ENCODE measurements around the gene GAREM2.
"Not testable (repeated sequence)": the region's sequence is repeated elsewhere in the genome, so short reads cannot be mapped to it uniquely, and the experiment has no call there.

GAREM2 gene

GRCh38 chr2:26164231-26164630 is 8.7 kb upstream of the GAREM2 start:
- Mint-ChIP-seq H3K9me3 (no peaks in the 10 kb centered on the region), H3K27ac (no peak overlapping the region), H3K4me1 (no peaks in the 10 kb centered on the region), H3K4me3 (no peak overlapping the region), H3K36me3 (no peaks in the 10 kb centered on the region)
- DNase-seq (ENCODE audit: low spot score in 2 of 2) (no peak), ATAC-seq (no peak)

DNA sequence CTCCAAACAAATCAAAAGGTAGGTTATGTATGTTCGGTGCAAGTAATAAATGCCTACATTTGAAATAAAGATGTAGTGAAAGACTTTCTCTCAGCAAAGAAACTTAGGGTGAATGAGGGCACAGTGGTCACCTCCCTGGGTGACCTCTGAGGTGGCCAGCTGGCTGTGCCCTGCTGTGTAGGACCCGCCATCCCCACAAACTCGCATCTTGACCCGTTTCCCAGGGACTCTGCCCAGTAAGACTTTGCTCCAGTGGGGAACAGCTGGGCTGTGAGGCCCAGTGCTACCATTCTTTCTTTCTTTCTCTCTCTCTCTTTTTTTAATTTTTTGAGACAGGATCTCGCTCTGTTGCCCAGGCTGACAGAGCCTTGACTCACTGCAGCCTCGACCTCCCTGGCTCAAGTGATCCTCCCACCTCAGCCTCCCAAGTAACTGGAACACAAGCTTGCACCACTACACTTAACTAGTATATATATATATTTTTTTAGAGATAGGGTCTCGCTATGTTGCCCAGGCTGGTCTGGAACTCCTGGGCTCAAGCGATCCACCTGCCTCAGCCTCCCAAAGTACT is 8.2 kb upstream of the GAREM2 start:
- ATAC-seq (no peak), DNase-seq (ENCODE audit: low spot score in 2 of 2) (no peak)
- Mint-ChIP-seq H3K9me3 (no peaks in the 10 kb centered on the region), H3K36me3 (no peaks in the 10 kb centered on the region), H3K4me1 (no peaks in the 10 kb centered on the region), H3K4me3 (no peak overlapping the region), H3K27ac (no peak overlapping the region)

DNA sequence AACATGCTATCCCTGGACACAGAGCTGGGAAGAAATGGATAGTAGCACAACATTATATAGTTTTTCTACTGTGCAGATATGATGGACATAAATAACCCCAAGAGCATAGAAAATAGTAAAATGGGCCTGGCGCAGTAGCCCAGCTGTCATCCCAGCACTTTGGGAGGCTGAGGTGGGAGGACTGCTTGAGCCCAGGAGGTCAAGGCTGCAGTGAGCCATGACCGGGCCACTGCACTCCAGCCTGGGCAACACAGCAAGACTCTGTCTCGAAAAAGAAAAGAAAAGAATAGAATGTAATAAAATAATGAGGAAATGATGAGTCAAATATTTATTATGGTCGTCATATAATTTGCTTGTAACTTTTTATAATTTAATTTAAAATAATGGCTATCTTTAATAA is 7.5 kb upstream of the GAREM2 start:
- no peaks in the 10 kb centered on the region for H3K4me1 Mint-ChIP-seq
- no peak overlapping the region for H3K27ac Mint-ChIP-seq
- no peak for ATAC-seq
- H3K36me3 Mint-ChIP-seq, result no peaks in the 10 kb centered on the region
- no peak for DNase-seq (ENCODE audit: low spot score in 2 of 2)
- H3K9me3 Mint-ChIP-seq, result no peaks in the 10 kb centered on the region
- H3K4me3 Mint-ChIP-seq, result no peak overlapping the region

DNA sequence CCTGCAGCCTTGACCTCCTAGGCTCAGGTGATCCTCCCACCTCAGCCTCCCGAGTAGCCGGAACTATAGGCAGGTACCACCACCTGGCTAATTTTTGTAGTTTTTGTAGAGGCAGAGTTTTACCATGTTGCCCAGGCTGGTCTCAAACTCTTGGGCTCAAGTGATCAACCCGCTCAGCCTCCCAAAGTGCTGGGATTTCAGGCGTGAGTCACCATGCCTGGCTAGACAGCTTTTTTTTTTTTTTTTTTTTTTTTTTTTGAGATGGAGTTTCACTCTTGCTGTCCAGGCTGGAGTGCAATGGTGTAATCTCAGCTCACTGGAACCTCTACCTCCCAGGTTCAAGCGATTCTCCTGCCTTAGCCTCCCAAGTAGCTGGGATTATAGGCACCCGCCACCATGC is 6.3 kb upstream of the GAREM2 start:
- H3K4me1 Mint-ChIP-seq; H3K4me3 Mint-ChIP-seq; H3K27ac Mint-ChIP-seq; DNase-seq (ENCODE audit: low spot score in 2 of 2); ATAC-seq; H3K36me3 Mint-ChIP-seq; H3K9me3 Mint-ChIP-seq: not testable (repeated sequence)

DNA sequence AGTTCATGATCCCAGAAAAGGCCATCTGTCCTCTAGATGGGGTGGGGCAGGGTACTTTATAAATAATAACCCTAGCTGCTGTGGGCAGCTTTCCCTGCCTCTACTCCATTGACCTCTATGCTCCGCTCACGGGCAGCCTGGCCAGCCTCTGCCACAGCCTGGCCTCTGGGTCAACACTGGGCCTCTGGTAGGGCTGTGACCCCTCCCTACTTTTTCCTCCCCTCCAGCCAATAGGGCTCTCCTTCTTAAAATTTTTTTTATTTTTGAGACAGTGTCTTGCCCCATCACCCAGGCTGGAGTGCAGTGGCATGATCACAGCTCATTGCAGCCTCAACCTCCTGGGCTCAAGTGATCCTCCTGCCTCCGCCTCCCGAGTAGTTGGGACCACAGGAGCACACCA is 4.1 kb upstream of the GAREM2 start:
- Mint-ChIP-seq H3K4me3 (no peak overlapping the region), H3K4me1 (peaks cover 12% of the 10 kb centered on the region), H3K36me3 (no peaks in the 10 kb centered on the region), H3K27ac (no peak overlapping the region), H3K9me3 (no peaks in the 10 kb centered on the region)
- ATAC-seq (no peak), DNase-seq (ENCODE audit: low spot score in 2 of 2) (no peak)

- peaks cover 14% of the 10 kb centered on the region for H3K4me1 Mint-ChIP-seq
- no peak overlapping the region for H3K4me3 Mint-ChIP-seq
- no peak for DNase-seq (ENCODE audit: low spot score in 2 of 2)
- ATAC-seq, result no peak
- H3K36me3 Mint-ChIP-seq, result no peaks in the 10 kb centered on the region
- no peak overlapping the region for H3K27ac Mint-ChIP-seq
- H3K9me3 Mint-ChIP-seq, result no peaks in the 10 kb centered on the region
Observed at GRCh38 chr2:26169226-26169625, 3.7 kb upstream of the GAREM2 start.

DNA sequence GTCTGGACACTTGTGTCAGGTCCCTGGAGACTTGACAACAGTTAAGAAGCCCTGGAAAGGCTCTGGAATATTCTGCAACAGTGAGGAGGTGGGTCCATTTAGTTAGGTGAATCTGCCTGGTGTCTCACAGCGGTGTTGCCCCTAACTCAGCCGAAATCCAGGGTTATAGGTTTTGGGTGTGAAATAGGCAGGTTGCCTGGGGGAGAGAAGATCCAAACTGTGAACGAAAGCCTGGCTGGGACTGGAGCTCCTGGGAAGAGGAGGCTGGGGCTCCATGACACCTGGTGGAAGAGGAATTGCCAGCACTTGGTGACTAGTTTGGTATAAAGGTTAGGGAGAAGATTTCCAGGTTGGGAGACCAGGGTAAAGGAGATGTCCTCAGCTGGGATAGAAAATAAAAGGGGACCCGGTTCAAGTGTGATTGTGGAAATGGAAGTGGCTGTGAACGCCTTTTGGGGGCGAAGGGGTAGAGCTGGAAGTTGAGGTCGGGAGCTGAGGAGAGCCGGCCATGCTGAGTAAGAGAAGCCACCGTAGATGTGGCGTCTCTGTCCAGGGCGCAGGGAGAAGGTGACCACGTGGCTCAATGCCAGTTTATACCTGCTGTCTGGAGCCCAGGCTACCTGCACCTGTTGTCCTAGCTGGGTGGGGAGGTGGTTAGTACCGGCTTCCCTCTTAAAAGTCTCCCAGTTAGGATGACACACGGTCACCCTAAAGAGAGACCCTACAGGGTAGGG is 3.0 kb upstream of the GAREM2 start:
- ATAC-seq (no peak), DNase-seq (ENCODE audit: low spot score in 2 of 2) (no peak)
- H3K36me3 Mint-ChIP-seq, result no peaks in the 10 kb centered on the region
- peaks cover 20% of the 10 kb centered on the region for H3K4me1 Mint-ChIP-seq
- H3K27ac Mint-ChIP-seq, result no peak overlapping the region
- H3K9me3 Mint-ChIP-seq, result no peaks in the 10 kb centered on the region
- no peak overlapping the region for H3K4me3 Mint-ChIP-seq

- H3K4me1 Mint-ChIP-seq, result peaks cover 20% of the 10 kb centered on the region
- no peak overlapping the region for H3K27ac Mint-ChIP-seq
- ATAC-seq, result no peak
- no peaks in the 10 kb centered on the region for H3K9me3 Mint-ChIP-seq
- no peaks in the 10 kb centered on the region for H3K36me3 Mint-ChIP-seq
- no peak for DNase-seq (ENCODE audit: low spot score in 2 of 2)
- H3K4me3 Mint-ChIP-seq, result no peak overlapping the region
Observed at GRCh38 chr2:26170795-26171194, 2.1 kb upstream of the GAREM2 start.

GRCh38 chr2:26172189-26172870 is 558 bp upstream of the GAREM2 start:
- H3K36me3 Mint-ChIP-seq, result no peaks in the 10 kb centered on the region

GRCh38 chr2:26173776-26174482 is 1.0 kb downstream of the GAREM2 start:
- ATAC-seq, result no peak
- H3K36me3 Mint-ChIP-seq, result no peaks in the 10 kb centered on the region
- H3K4me3 Mint-ChIP-seq, result peak overlapping the region; percentile 63
- H3K27ac Mint-ChIP-seq, result no peak overlapping the region
- no peak for DNase-seq (ENCODE audit: low spot score in 2 of 2)
- no peaks in the 10 kb centered on the region for H3K9me3 Mint-ChIP-seq
- H3K4me1 Mint-ChIP-seq, result peaks cover 20% of the 10 kb centered on the region

More at GRCh38 chr2:26172189-26172870, 558 bp upstream of the GAREM2 start:
- DNase-seq (ENCODE audit: low spot score in 2 of 2) (no peak), ATAC-seq (no peak)
- peaks cover 20% of the 10 kb centered on the region for H3K4me1 Mint-ChIP-seq
- no peak overlapping the region for H3K27ac Mint-ChIP-seq
- H3K4me3 Mint-ChIP-seq, result peak overlapping the region; percentile 79
- H3K9me3 Mint-ChIP-seq, result no peaks in the 10 kb centered on the region

- H3K27ac Mint-ChIP-seq, result no peak overlapping the region
- no peaks in the 10 kb centered on the region for H3K9me3 Mint-ChIP-seq
- ATAC-seq (peak; percentile 65), DNase-seq (ENCODE audit: low spot score in 2 of 2) (no peak)
- H3K4me3 Mint-ChIP-seq, result peak overlapping the region; percentile 63
- peaks cover 27% of the 10 kb centered on the region for H3K4me1 Mint-ChIP-seq
- H3K36me3 Mint-ChIP-seq, result no peaks in the 10 kb centered on the region
Observed at GRCh38 chr2:26174691-26175465, 2.0 kb downstream of the GAREM2 start.

DNA sequence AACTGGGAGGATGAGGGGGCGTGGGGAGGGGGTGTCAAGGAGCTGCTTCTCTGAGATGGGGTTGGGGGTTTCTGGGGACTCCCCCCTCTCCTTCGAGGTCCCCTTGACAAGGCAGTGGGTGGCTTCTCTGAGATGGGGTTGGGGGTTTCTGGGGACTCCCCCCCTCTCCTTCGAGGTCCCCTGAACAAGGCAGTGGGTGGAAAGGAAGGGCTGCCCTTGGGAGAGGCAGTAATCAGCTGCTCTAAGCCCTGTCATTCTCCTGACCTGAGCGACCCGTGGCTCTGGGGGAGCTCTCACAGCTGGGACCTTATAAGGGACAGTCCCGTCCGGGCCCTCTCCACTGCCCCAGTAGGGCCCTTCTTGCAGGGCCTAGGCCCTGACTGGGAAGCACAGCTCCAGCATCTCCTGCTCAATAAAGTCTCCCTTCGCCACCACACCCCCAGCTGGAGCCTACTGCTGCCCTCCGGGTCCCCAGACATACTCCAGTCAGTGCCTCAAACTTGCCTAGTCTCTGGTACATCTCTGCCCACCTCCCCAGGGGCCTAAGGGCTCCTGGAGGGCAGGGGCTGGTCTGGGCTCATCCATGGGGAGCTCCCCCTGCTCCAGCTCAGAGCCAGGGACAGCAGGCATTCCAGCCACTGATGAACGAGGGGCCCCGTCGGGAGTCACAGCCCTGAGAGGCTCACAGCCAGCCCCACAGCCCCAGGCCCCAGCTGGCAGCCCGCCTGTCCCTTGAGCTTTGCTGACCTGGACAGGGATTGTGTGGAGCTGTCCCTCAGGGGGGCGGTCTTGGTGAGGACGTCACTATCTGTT is 2.8 kb downstream of the GAREM2 start:
- H3K9me3 Mint-ChIP-seq, result no peaks in the 10 kb centered on the region

GRCh38 chr2:26176279-26176615 is 3.4 kb downstream of the GAREM2 start:
- Mint-ChIP-seq H3K36me3 (no peaks in the 10 kb centered on the region), H3K27ac (no peak overlapping the region), H3K4me1 (peaks cover 32% of the 10 kb centered on the region), H3K4me3 (no peak overlapping the region), H3K9me3 (no peaks in the 10 kb centered on the region)
- no peak for DNase-seq (ENCODE audit: low spot score in 2 of 2)
- no peak for ATAC-seq

More for the DNA sequence above, 2.8 kb downstream of the GAREM2 start:
- DNase-seq (ENCODE audit: low spot score in 2 of 2) (no peak), ATAC-seq (no peak)
- no peak overlapping the region for H3K4me3 Mint-ChIP-seq
- H3K4me1 Mint-ChIP-seq, result peaks cover 32% of the 10 kb centered on the region
- no peaks in the 10 kb centered on the region for H3K36me3 Mint-ChIP-seq
- no peak overlapping the region for H3K27ac Mint-ChIP-seq

GRCh38 chr2:26177122-26177521 is 4.2 kb downstream of the GAREM2 start:
- Mint-ChIP-seq H3K9me3 (no peaks in the 10 kb centered on the region), H3K4me1 (peaks cover 23% of the 10 kb centered on the region), H3K36me3 (no peaks in the 10 kb centered on the region), H3K4me3 (no peak overlapping the region), H3K27ac (no peak overlapping the region)
- ATAC-seq, result no peak
- DNase-seq (ENCODE audit: low spot score in 2 of 2), result no peak

Measured in stimulated activated effector memory CD8-positive, alpha-beta T cell treated with anti-CD3 and anti-CD28 coated beads, Interleukin-12 subunit alpha, Interleukin-12 subunit beta, amount 100 ng/mL, for 72 hours (primary cell).